Eye (tissue), 1 donor: ENCODE results near the gene UNC119B.

Experiments used
- DNase-seq: peaks from one replicate; pipeline ENCODE4 v3.0.0-alpha.2; 2015

The UNC119B gene

GRCh38 chr12:120688527-120689071 is 21.7 kb upstream of the UNC119B start:
- DNase-seq = peak; percentile 24

DNA sequence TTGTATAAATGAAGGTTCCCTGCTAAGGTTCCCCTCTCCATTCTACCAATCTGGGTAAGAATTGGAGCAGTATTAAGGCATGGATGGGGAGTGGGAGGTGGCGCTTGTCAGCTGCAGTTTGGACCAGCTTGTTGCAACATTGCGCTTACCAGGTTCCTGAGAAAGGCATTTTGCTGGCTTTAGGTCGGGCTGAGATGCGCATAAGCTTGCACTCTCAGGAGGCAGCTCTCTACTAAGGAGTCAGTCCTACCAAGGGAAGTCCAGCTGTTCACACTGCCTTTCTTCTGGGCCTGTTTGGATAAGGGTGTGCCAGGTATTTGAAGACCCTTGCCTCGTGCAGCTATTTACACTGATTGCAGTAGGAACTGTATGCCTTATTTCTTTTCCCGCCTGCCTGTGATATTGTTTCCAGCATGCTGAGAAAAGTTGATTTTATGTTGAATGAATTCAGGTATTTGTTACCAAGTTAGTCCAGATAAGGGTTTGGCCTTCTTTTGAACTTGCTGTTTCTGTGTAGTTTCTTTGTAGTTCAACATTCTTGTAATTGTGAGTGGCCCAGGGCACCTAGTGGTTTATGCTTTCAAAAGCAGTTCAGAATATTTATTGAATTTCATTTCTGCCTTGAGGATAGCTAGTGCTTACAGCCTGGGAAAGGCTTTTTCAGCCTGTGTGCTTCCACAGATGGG is 20.7 kb upstream of the UNC119B start:
- DNase-seq = no peak

- DNase-seq = no peak
Observed at GRCh38 chr12:120690083-120690450, 20.2 kb upstream of the UNC119B start.

GRCh38 chr12:120690978-120691377 is 19.3 kb upstream of the UNC119B start:
- no peak for DNase-seq

DNA sequence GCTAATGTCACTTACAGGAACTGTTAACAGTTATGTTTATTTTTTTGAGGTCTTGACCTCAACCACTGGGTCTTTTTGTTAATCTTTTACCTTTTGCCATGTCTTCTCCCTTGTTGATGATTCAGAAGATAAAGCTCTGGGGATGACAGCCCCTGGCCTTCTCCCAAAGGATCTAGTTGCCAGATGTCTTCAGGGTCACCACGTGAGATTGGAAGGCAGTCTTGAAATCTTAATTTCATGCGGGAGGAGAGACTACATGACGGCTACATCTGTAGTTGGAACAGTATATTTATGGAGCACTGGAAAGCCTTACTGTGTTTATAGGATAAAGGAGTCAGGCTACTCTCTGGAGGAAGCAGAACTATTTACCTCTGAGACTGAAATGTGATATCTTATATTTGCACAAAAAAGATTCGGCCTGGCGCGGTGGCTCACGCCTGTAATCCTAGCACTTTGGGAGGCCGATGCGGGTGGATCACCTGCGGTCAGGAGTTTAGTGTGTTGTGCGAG is 17.7 kb upstream of the UNC119B start:
- DNase-seq = no peak

DNA sequence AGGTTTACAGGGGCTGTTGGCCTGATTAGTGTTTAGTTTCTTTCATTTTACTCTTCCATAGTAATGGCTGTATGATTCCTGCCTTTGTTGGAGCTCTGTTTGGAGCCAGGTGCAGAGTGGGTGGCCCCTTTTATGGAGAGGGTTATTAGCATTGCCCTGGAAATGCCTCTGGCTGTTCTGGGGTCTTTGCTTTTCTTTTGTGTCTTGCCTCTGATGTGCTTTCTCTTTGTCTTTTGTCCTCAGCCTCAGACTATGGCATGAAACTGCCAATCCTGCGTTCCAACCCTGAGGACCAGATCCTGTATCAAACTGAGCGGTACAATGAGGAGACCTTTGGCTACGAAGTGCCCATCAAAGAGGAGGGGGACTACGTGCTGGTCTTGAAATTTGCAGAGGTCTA is 16.4 kb upstream of the UNC119B start:
- DNase-seq = peak; percentile 80

DNA sequence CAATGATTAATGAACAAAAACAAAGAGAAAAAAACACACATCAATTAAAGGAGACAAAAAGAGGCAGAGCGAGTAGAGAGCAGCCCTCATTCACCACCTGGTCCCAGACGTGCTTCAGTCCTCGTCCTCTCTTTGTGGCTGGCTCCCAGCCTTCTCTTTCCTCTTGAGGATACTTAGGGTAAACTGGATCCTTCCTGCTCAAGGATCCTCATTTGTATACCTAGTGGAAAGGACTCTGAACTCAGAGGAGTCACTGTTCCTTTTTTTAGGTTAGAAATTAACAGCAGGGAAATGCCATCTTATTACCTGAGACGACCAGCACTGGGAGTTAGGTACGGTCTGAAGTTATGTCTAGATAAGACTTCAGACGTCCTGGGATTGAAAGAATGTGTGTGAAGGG is 13.6 kb upstream of the UNC119B start:
- no peak for DNase-seq

GRCh38 chr12:120697344-120697743 is 12.9 kb upstream of the UNC119B start:
- DNase-seq = no peak

DNA sequence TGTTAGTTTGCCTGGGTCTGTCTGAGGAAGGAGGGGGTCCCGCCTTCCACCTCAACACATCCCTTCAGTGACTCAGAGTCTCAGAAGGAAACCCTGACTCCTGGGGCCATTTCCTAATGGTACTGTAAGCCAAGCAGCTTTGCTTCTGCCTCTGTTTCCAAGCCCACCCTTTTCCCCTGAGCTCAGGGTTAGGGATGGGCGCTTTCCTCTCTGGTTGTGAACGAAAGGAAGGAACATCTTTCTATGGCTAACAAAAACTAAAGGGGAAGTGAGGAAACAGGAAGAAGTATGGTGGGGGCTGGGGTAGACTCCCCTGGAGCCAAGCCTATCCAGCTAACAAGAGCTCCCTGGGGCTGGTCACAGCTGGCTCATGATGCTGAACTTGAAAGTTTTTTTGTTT is 11.6 kb upstream of the UNC119B start:
- DNase-seq = no peak

DNA sequence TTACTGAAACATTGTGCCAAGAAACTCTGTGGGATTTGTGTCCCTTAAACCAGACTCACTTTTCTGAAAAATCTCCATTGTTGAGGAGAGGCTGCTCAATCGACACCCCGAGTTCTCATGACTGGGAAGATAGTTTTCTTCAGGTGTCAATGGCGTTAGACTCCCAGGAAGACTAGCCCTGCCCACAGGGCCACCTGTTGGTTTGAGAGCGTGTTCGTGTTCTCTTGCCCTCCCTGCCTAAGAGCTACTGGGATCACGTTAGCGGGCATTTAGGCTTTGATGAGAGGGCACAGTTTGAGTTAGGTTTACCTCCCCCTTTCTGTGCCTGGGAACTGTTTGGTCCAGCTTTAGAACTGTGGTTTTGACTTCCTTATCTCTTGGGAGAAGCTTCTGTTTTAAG is 10.7 kb upstream of the UNC119B start:
- DNase-seq = no peak

DNA sequence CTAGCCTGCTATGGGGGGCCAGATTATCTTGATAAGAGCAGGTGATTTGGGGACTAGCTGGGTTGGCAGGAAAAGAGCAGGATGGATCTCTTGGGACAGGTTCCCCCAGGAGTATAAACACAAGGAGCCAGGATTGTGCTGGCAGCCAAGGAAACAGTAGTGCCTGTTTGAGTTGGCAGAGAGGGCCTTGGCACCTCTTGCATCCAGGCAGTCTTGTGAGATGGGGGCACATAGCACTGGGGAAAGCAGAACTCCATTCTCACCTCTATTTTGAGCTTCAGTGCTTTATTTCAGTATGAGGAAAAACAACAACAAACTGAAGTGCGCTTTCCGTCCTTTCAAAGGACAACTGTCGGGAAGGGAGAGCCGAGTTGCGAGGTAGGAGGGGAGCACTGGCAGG is 9.4 kb upstream of the UNC119B start:
- DNase-seq = no peak

DNA sequence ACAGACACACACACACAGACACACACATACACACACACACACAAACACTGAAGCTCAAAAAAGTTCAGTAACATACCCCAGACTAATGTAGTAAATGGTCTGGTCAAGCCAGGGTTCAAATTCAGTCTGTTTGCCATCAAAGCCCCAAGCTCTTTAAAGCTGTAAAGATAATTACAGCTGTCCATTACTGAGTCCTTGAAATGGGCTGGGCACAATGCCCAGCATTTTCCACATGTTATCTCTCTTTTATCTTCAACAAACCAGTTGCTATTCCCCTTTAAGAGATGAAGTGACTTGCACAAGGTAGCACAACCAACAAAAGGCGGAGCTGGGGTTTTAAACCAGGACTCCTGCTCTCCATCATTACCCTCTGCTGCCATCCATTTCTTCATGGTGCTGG is 7.6 kb upstream of the UNC119B start:
- DNase-seq = no peak

DNA sequence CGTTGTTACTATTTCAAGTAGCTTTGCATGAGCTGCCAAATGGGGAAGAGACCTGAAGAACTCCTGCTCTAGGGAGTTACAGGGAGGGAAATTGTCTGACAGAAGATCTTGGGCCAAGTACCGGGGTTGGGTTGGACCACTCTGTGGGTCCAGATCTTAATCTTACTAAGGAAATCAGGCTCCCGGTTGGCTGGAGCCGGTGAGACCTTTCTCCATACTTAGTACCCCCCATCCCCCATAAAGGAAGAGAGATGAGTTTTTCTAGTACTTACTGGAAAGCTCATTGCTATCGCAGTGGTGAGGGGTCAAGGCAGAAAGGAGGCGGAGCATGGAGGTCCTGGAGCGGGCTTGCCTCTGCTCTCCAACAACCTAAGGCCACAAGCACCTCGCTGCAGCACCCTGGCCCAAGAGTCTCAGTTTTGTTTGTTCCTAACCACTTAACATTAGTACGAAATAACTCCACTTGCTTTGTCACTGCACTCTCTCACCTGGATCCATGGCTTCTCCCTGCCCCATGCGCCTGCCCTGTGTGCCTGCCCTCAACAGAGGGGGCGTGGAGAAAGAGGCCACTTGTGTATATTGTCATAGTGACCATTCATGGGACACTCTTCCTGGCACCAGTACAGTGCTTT is 6.8 kb upstream of the UNC119B start:
- DNase-seq = no peak

DNA sequence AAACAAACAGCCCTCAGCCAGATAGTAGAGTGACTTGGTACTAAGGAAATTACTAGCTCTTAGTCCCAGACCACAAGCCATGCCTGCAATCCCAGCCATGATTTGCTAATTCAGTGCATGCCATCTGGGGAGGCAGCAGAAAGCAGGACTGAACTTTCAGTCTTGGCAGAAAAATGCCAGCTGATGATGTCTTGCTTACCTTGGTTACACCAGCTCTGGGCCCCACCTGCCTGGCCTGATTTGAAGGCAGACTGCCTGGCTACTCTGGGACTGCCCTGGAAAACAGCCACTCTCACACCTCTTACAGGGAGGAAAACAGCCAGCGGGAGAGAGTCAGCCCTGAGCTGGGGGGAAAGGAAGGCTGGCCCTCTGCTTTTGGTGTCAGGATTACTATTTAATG is 4.6 kb upstream of the UNC119B start:
- DNase-seq = no peak

DNA sequence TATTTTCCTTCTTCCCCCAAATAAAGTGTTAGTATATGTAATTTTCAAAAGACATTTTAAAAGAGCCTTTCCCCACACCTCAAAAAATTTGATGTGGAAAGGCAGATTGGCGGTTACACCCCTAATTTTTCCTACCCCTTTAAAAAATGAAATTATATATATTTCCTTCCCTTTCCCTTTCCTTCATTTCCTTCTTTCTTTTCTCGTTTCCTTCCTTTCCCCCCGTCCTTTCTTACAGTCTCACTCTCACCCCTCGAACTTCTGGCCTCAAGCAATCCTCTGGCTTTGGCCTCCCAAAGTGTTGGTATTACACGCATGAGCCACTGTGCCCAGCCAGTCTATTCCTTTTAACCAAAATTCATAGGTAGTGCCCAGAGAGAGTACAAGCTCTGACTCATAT is 4.2 kb upstream of the UNC119B start:
- DNase-seq = no peak

GRCh38 chr12:120708651-120709050 is 1.6 kb upstream of the UNC119B start:
- DNase-seq = peak; percentile 63

- peak; percentile 47 for DNase-seq
Observed at GRCh38 chr12:120710805-120711296, 593 bp downstream of the UNC119B start.

DNA sequence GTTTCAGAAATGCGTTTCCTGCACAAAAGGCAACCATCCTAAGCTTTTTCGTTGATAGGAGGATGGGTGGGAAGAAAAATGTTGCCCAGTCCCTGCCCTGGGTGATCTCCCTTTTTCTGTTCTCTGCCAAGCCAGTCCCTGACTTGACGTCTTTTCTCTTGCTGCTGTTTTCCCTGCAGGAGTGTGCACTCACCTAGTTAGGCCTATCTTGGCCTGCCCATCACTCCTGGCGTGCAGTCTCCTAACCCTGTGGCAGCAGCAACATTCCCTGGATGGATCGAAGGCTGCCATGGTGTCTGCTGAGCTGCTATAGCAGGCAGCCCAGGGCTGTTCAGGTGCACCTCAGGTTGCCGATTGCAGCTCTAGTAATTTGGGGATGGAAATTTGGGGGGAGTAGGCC is 1.2 kb downstream of the UNC119B start:
- no peak for DNase-seq

GRCh38 chr12:120712610-120713009 is 2.4 kb downstream of the UNC119B start:
- DNase-seq = no peak

DNA sequence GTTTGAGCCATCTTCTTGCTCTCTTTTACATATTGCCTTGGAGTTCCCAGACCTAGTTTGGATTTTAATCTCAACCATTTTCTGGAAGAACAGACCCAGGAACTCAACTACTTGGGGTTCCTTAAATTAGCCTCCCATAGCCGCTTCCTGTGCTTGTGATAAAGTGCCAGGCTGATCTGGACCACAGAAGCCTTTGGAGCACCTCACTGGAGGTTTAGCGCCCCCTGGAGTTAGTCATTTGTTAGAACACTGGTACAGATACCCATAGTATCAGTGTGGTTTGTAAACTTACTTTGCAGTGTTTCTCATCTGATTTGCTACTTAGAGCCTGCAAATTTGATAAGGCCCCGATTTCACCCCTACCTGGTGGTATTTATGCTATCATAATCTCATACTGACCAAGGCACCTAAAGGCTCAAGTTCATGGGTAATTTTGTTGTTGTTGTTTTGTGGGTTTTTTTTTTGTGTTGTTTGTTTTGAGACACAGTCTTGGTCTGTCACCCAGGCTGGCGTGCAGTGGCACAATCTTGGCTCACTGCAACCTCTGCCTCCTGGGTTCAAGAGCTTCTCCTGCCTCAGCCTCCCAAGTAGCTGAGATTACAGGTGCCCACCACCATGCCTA is 3.7 kb downstream of the UNC119B start:
- peak; percentile 94 for DNase-seq

- no peak for DNase-seq
Observed at GRCh38 chr12:120718055-120718454, 7.8 kb downstream of the UNC119B start.

DNA sequence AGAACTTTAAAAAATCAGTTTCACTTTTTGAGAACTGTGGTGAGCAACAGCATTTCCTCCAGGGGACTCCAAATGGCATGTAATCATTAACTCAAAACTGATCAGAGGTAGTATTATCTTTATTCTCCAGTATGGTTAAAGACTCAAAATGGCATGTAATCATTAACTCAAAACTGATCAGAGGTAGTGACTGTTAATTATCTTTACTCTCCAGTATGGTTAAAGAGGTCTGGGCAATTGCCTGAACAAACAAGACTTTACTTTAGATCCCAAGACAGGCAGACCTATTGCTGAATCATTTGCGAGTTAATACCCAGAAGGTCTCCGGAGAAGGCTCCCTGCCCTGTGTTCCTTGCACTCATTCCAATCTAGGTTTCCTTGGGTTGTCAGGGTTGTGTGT is 8.8 kb downstream of the UNC119B start:
- no peak for DNase-seq

DNA sequence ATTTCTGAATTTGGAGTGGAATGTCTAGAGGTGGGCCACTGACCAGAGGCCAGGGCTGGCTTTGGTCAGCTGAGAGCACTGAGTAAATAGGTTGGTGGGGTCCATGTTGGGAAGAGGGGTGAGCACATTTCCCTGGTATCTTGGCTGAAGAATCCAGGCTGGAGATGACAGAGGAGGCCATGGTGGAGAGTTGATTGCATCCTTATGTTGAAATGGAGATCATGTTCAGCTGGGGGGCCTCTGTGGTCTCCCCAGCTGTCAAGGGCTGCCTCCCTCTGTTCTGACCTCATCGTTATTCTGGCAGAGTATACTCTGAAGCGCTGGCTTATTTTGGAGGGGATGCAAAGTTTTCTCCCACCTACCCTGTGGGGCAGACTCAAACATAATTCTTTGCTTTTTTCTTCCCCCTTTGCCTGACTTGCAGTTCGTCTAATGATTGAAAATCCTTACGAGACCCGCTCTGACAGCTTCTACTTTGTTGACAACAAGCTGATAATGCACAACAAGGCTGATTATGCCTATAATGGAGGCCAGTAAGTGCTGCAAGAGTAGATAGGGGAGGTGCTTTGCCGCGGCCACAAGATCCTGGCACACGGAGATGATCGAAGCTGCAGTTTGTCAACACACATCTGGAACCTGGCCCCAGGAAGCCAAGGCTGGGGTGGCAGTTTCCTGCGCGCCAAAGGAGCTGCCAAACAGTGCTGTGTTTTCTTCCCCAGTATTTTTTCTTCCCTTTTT is 9.4 kb downstream of the UNC119B start:
- no peak for DNase-seq
